OCI-LY3 (cell line): ENCODE data around the gene NFYC.

Source experiments
- CTCF ChIP-seq: fragments of 200-600, 300-600 bp; sonication (generic); IDR thresholded peaks from 2 replicates; pipeline ENCODE4 v1.5.1; 2014; ENCODE audit warnings: antibody characterized with exemption, low read length, low read depth
- EZH2phosphoT487 ChIP-seq: fragments of 200-600 bp; shearing (Covaris generic); IDR thresholded peaks from 2 replicates; pipeline ENCODE4 v1.6.1; 2018; ENCODE audit warnings: antibody characterized with exemption, mixed run types, low read depth

GRCh38 chr1:40645118-40645680, 46.3 kb upstream of the NFYC start:
- no peak for TF ChIP-seq CTCF
- no peak for TF ChIP-seq EZH2phosphoT487
